Middle frontal gyrus (tissue), 1 donor: ENCODE measurements around the gene ZNF682.
"Not testable (repeated sequence)": the region's sequence is repeated elsewhere in the genome, so short reads cannot be mapped to it uniquely, and the experiment has no call there.

ENCODE experiments used
- DNase-seq: peaks from one replicate; pipeline ENCODE4 v3.0.0-alpha.2; 2015; ENCODE audit warnings: low spot score; ENCODE audit errors: extremely low spot score

ZNF682 gene

DNA sequence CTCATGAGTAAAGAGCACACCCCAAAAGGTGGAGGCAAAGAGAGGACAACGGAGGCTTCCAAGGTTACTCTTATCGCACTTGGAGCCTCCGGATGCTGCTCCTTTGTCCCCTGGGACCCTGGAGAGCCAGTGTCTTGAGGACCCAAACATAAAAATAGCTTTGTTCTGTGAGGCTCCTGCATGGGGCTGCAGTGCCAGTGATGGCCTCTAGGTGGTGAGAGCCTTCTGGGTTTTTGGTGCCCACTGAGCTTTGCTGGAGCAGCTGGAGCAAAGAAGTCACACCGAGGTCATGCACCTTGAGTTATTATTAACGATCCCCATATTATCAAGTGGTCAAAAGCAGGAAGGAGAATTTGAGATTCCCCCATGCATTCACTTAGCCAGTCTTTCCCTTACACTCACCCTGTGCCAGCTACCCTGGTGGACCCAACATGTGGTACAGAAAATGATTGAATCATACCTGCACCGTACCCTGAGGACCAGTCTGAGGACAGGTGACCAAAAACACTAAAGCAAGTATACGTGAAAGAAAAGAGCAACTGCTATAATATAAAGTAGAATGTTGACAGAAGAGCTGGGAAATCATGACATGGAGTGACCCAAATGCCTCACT lies 41.5 kb downstream of the ZNF682 start:
- DNase-seq, result no peak

- DNase-seq, result no peak
These were observed 72.4 kb downstream of the ZNF682 start for GRCh38 chr19:19966862-19967261.

DNA sequence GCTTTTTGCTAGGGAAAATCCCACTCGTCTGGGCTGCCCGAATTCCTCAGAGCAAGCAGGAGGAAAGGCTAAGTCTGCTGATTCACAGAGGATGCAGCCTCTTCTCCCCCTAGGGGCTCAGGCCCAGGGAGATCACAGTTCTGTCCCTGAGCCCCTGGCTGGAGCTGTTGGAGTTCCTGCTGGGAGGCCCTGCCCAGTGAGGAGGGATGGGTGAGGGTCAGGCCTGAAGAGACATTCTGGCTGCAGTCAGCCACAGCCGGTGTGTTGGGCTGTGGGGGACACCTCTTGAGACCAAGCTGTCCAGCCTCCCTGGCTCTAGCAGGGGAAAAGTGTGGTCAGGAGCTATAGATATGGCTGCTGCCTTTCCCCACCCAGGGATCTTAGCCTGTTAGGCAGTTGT lies 73.2 kb downstream of the ZNF682 start:
- DNase-seq, result not testable (repeated sequence)

DNA sequence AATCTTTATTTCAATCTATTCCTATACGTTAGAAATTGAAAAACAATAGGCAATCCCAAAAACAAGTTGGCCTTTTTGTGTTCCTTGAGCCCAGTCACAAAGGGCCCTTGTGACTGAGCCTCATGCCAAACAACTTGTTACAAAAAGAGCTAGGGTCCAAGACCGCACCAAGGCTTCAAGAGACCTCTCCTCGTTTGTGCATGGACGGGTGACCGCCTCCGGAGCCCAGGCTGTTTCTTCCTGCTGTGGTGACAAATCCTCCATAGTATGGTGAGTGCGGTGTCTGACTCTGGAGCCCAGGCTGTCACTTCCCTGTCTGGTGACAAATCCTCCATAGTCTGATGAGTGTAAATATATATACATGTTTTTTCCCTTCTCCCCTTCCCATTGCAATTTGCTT lies 74.9 kb downstream of the ZNF682 start:
- no peak for DNase-seq

DNA sequence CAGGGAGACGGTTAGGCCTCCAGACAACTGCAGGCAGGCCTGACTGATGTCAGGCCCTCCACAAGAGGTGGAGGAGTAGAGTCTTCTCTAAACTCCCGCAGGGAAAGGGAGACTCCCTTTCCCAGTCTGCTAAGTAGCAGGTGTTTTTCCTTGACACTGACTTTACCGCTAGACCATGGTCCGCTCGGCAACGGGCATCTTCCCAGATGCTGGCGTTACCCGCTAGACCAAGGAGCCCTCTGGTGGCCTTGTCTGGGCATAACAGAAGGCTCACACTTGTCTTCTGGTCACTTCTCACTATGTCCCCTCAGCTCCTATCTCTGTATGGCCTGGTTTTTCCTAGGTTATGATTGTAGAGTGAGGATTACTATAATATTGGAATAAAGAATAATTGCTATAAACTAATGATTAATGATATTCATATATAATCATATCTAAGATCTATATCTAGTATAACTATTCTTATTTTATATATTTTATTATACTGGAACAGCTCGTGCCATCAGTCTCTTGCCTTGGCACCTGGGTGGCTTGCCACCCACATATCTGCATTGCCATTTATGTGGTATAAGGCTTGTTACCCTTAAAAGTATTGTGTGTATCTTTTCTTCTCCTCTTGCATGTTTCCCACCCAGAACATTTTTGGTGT lies 80.0 kb downstream of the ZNF682 start:
- DNase-seq, result peak; percentile 34

DNA sequence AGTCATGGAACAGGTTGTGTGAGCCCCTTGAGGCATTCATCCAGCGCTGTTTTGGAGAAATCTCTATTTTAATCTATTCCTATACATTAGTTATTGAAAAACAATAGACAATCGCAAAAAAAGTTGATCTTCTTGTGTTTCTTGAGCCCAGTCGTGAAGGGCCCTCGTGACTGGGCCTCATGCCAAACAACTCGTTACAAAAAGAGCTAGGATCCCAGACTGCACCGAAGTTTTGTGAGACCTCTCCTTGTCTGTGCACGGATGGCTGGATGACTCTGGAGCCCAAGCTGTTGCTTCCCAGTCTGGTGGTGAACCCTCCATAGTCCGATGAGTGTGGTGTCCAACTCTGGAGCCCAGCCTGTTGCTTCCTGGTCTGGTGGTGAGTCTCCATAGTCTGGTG lies 81.5 kb downstream of the ZNF682 start:
- not testable (repeated sequence) for DNase-seq

DNA sequence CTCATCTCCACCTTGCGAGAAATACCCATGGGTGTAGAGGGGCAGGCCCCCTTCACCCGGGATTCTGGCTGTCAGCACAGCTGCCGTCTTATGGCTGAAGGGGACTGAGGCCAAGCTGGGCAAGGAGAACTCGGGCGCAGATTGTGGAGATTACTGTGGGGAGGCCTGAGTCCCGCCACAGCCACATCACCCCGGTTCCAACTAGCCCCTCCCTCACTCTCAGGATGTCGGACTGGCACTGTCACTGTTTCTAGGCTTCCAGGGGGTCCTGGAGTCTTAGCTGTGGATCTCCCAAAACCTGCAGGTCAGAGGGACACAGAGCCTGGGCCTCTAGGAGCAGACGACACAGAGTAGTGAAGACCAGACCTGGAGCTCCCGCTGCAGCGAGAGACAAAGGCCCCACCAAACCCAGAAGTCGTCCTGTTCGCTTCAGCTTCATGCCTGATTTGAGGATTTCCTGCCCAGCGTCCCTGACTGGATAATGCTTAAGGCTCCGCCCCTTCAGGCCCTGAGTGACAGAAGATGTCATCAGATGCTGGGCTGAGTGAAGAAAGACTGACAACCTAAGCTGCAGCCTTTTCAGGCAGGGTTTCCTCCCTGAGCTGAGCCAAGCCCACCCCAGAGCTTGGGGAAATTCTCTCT lies 82.8 kb downstream of the ZNF682 start:
- no peak for DNase-seq

- no peak for DNase-seq
These were observed 84.1 kb downstream of the ZNF682 start for GRCh38 chr19:19955208-19955607.
